GM23338 (cell line): Measurements from ENCODE around the gene GRM8.

ENCODE experiments used
- CREB1 ChIP-seq: fragments of 250-450 bp; sonication (Bioruptor Pico); IDR thresholded peaks from 2 replicates; pipeline ENCODE4 v1.5.0; 2020; ENCODE audit warnings: low read depth, mild to moderate bottlenecking, moderate library complexity
- ETS1 ChIP-seq: IDR thresholded peaks from 2 replicates; pipeline ENCODE4 v1.6.1; 2016; ENCODE audit warnings: antibody characterized with exemption
- EZH2 ChIP-seq: fragments of 200-600 bp; sonication (generic); IDR thresholded peaks from one replicate; pipeline ENCODE4 v1.8.0; 2017; ENCODE audit warnings: antibody characterized with exemption, mild to moderate bottlenecking, low read depth; ENCODE audit not compliant: unreplicated experiment
- EZH2phosphoT487 ChIP-seq: fragments of 200-600 bp; sonication (generic); IDR thresholded peaks from one replicate; pipeline ENCODE4 v1.8.1; 2018; ENCODE audit warnings: antibody characterized with exemption; ENCODE audit not compliant: unreplicated experiment
- JUNB ChIP-seq: IDR thresholded peaks from one replicate; pipeline ENCODE4 v1.6.1; 2016; ENCODE audit warnings: antibody characterized with exemption; ENCODE audit not compliant: unreplicated experiment
- POLR2AphosphoS5 ChIP-seq: IDR thresholded peaks from 2 replicates; pipeline ENCODE4 v1.6.1; 2016; ENCODE audit warnings: antibody characterized with exemption, low read depth
- REST ChIP-seq: IDR thresholded peaks from one replicate; pipeline ENCODE4 v1.6.1; 2018; ENCODE audit warnings: antibody characterized with exemption; ENCODE audit not compliant: unreplicated experiment
- STAT1 ChIP-seq: IDR thresholded peaks from one replicate; pipeline ENCODE4 v1.6.1; 2016; ENCODE audit warnings: antibody characterized with exemption; ENCODE audit not compliant: unreplicated experiment
- ZNF114 ChIP-seq: fragments of 250-450 bp; sonication (Bioruptor Pico); IDR thresholded peaks from 2 replicates; pipeline ENCODE4 v1.5.0; 2020; ENCODE audit warnings: mild to moderate bottlenecking, moderate library complexity
- ZNF331 ChIP-seq: fragments of 250-450 bp; sonication (Bioruptor Pico); IDR thresholded peaks from 2 replicates; pipeline ENCODE4 v1.5.0; 2020; ENCODE audit warnings: low read depth, mild to moderate bottlenecking, moderate library complexity
- TF ChIP-seq, protein P1 (sequence below), 2 experiments: fragments of 200-600 bp in 1 of 2; sonication (generic) in 1 of 2; conservative IDR thresholded peaks; 2 replicates each; pipeline versions ENCODE4 v1.5.1 to v1.6.1; 2016 to 2017; ENCODE audit warnings: antibody characterized with exemption in 2 of 2, low read depth in 2 of 2, mild to moderate bottlenecking in 2 of 2, moderate library complexity in 1 of 2
- TF ChIP-seq, protein P2 (sequence below): fragments of 250-450 bp; sonication (Bioruptor Pico); IDR thresholded peaks from 2 replicates; pipeline ENCODE4 v1.5.0; 2020; ENCODE audit warnings: mild to moderate bottlenecking, moderate library complexity

DNA sequence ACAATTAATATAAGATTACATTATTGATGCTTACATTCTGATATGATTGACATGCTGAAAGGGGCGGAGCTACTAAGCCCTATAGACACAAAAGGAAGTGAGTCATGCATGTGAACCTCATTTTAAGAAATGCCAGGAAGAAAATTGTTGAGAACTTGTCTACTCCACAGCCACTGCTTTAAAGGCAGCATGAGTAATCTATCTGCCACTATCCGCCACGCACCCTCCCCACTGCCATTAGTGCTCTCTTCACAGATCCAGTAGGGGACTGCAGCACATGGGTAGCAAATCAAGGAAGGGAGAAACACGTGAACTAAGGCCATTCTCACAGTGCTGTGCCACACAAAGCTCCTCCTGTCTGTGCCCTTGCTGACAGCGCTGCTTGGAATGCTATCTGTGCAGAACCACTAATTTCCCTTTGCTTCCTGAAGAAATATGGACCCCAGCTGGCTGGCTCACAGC, 524.8 kb downstream of the GRM8 start:
- TF ChIP-seq CREB1 (CRISPR knock-in tag): no peak
- TF ChIP-seq, protein P1, sequence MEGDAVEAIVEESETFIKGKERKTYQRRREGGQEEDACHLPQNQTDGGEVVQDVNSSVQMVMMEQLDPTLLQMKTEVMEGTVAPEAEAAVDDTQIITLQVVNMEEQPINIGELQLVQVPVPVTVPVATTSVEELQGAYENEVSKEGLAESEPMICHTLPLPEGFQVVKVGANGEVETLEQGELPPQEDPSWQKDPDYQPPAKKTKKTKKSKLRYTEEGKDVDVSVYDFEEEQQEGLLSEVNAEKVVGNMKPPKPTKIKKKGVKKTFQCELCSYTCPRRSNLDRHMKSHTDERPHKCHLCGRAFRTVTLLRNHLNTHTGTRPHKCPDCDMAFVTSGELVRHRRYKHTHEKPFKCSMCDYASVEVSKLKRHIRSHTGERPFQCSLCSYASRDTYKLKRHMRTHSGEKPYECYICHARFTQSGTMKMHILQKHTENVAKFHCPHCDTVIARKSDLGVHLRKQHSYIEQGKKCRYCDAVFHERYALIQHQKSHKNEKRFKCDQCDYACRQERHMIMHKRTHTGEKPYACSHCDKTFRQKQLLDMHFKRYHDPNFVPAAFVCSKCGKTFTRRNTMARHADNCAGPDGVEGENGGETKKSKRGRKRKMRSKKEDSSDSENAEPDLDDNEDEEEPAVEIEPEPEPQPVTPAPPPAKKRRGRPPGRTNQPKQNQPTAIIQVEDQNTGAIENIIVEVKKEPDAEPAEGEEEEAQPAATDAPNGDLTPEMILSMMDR (conservative IDR thresholded peaks at IDR 0.05; ENCODE audit: low read depth in 2 of 2): no peak
- no peak for TF ChIP-seq EZH2phosphoT487
- no peak for TF ChIP-seq POLR2AphosphoS5
- TF ChIP-seq EZH2: no peak
- TF ChIP-seq REST: no peak
- no peak for TF ChIP-seq JUNB
- TF ChIP-seq, protein P2, sequence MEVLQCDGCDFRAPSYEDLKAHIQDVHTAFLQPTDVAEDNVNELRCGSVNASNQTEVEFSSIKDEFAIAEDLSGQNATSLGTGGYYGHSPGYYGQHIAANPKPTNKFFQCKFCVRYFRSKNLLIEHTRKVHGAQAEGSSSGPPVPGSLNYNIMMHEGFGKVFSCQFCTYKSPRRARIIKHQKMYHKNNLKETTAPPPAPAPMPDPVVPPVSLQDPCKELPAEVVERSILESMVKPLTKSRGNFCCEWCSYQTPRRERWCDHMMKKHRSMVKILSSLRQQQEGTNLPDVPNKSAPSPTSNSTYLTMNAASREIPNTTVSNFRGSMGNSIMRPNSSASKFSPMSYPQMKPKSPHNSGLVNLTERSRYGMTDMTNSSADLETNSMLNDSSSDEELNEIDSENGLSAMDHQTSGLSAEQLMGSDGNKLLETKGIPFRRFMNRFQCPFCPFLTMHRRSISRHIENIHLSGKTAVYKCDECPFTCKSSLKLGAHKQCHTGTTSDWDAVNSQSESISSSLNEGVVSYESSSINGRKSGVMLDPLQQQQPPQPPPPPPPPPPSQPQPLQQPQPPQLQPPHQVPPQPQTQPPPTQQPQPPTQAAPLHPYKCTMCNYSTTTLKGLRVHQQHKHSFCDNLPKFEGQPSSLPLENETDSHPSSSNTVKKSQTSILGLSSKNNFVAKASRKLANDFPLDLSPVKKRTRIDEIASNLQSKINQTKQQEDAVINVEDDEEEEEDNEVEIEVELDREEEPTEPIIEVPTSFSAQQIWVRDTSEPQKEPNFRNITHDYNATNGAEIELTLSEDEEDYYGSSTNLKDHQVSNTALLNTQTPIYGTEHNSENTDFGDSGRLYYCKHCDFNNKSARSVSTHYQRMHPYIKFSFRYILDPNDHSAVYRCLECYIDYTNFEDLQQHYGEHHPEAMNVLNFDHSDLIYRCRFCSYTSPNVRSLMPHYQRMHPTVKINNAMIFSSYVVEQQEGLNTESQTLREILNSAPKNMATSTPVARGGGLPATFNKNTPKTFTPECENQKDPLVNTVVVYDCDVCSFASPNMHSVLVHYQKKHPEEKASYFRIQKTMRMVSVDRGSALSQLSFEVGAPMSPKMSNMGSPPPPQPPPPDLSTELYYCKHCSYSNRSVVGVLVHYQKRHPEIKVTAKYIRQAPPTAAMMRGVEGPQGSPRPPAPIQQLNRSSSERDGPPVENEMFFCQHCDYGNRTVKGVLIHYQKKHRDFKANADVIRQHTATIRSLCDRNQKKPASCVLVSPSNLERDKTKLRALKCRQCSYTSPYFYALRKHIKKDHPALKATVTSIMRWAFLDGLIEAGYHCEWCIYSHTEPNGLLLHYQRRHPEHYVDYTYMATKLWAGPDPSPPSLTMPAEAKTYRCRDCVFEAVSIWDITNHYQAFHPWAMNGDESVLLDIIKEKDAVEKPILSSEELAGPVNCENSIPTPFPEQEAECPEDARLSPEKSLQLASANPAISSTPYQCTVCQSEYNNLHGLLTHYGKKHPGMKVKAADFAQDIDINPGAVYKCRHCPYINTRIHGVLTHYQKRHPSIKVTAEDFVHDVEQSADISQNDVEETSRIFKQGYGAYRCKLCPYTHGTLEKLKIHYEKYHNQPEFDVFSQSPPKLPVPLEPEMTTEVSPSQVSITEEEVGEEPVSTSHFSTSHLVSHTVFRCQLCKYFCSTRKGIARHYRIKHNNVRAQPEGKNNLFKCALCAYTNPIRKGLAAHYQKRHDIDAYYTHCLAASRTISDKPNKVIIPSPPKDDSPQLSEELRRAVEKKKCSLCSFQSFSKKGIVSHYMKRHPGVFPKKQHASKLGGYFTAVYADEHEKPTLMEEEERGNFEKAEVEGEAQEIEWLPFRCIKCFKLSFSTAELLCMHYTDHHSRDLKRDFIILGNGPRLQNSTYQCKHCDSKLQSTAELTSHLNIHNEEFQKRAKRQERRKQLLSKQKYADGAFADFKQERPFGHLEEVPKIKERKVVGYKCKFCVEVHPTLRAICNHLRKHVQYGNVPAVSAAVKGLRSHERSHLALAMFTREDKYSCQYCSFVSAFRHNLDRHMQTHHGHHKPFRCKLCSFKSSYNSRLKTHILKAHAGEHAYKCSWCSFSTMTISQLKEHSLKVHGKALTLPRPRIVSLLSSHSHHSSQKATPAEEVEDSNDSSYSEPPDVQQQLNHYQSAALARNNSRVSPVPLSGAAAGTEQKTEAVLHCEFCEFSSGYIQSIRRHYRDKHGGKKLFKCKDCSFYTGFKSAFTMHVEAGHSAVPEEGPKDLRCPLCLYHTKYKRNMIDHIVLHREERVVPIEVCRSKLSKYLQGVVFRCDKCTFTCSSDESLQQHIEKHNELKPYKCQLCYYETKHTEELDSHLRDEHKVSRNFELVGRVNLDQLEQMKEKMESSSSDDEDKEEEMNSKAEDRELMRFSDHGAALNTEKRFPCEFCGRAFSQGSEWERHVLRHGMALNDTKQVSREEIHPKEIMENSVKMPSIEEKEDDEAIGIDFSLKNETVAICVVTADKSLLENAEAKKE (CRISPR knock-in tag): no peak
- no peak for TF ChIP-seq ETS1
- no peak for TF ChIP-seq ZNF114 (CRISPR knock-in tag)
- TF ChIP-seq ZNF331 (CRISPR knock-in tag): no peak
- TF ChIP-seq STAT1: no peak
